Measurements from ENCODE around the gene SBF1. TPM values are rescaled to one million over a fixed set of nuclear protein-coding genes. Genes with fewer than 3 reads are reported as not detected.
"Not testable (repeated sequence)": the region's sequence is repeated elsewhere in the genome, so short reads cannot be mapped to it uniquely, and the experiment has no call there.

Gene SBF1
- total RNA-seq, 1 donor, result 75.1 TPM

DNA sequence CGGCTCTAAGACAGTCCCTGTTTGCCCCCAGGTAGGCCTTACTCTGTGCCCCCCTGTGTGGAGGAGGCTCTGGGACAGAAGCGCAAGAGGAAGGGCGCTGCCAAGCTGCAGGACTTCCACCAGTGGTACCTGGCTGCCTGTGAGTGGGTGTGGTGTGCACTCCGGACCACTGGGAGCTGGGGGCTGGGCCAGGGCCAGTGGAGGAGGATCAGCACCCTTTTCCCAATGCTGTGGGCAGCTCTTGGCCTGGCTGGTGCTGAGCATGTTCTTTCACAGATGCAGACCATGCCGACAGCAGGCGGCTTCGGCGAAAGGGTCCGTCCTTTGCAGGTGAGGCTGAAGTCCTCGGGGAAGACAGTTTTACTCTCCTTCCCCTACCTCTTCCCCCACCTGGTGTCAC lies 46.9 kb upstream of the SBF1 start:
- H3K4me3 ChIP-seq (ENCODE audit: low read depth, low read length), result no peak overlapping the region
- DNase-seq (ENCODE audit: low read depth), result no peak
- TF ChIP-seq, protein P1, sequence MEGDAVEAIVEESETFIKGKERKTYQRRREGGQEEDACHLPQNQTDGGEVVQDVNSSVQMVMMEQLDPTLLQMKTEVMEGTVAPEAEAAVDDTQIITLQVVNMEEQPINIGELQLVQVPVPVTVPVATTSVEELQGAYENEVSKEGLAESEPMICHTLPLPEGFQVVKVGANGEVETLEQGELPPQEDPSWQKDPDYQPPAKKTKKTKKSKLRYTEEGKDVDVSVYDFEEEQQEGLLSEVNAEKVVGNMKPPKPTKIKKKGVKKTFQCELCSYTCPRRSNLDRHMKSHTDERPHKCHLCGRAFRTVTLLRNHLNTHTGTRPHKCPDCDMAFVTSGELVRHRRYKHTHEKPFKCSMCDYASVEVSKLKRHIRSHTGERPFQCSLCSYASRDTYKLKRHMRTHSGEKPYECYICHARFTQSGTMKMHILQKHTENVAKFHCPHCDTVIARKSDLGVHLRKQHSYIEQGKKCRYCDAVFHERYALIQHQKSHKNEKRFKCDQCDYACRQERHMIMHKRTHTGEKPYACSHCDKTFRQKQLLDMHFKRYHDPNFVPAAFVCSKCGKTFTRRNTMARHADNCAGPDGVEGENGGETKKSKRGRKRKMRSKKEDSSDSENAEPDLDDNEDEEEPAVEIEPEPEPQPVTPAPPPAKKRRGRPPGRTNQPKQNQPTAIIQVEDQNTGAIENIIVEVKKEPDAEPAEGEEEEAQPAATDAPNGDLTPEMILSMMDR (IDR thresholded peaks at IDR 0.05; ENCODE audit: insufficient read depth, low read depth, low read length), result no peak

DNA sequence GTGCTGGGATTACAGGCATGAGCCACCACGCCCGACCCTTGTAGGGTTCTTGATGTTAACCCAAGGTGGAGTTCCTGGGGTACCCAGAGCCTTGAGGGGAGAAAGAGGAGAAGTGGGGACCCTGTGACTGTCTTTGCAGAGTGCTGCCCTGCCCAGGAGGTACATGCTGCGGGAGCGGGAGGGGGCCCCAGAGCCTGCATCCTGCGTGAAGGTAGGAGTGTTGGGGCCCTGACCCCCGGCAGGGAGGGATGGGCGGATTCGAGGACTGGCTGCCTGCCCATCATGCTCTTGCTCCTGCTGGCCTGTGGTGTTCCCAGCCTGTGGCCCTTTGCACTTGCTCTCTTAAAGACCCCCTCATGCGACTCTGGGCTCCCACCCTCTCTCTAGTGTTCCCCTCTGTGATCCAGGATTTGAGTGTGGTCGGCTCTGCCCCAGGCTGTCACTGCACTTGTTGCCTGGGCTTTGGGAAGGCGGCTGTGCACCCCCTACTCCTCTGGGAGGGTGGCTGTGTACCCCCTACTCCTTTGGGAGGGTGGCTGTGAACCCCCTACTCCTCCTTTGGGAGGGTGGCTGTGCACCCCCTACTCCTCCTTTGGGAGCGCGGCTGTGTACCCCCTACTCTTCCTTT lies 46.1 kb upstream of the SBF1 start:
- H3K4me3 ChIP-seq (ENCODE audit: low read depth, low read length), result no peak overlapping the region
- DNase-seq (ENCODE audit: low read depth), result no peak
- TF ChIP-seq, protein P1 (IDR thresholded peaks at IDR 0.05; ENCODE audit: insufficient read depth, low read depth, low read length), result no peak

DNA sequence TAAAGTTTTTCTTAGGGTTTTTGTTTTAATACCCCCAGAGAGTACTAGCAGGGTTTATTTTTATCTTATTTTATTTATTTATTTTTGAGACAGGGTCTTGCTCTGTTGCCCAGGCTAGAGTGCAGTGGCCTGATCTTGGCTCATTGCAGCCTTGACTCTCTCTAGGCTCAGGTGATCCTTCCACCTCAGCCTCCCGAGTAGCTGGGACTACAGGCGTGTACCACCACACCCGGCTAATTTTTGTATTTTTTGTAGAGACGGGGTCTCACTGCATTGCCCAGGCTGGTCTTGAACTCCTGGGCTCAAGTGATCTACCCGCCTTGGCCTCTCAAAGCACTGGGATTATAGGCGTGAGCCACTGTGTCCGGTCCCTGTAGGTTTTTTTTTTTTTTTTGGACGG lies 45.3 kb upstream of the SBF1 start:
- not testable (repeated sequence) for H3K4me3 ChIP-seq (ENCODE audit: low read depth, low read length)

DNA sequence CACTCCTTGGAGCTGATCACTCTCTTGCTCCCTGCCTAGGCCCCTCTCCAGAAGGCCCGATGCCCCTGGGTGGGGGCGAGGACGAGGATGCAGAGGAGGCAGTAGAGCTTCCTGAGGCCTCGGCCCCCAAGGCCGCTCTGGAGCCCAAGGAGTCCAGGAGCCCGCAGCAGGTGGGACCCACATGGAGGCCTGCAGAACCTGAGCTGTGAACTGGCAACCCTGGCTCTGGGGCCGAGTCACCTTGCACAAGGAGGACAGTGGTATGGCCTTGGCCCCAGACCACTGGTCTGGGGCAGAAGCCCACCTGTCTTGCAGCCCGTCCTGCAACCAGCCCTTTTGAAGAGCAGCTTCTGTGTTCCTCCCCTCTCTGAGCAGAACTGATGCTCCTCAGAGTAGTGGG lies 44.3 kb upstream of the SBF1 start:
- DNase-seq (ENCODE audit: low read depth), result no peak

More for the DNA sequence above, 45.3 kb upstream of the SBF1 start:
- DNase-seq (ENCODE audit: low read depth), result not testable (repeated sequence)

DNA sequence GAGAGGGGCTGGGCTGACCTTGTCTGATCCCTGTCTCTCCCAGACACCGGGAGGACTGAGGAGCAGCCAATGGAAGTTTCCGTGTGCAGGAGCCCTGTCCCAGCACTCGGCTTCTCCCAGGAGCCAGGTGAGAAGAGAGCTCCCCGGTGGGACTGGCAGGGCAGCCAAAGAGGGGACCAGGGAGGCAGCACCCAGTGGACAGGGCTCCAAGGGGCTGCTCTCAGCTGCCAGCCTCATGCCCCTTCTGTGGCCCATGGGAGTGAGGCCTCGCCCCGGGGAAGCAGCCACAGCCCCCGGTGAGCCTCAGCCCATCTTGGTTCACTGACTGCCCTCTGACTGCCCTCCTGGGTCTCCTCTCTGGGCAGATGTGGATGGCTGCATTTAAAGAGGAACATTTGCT lies 43.8 kb upstream of the SBF1 start:
- no peak for DNase-seq (ENCODE audit: low read depth)
- no peak overlapping the region for H3K4me3 ChIP-seq (ENCODE audit: low read depth, low read length)
- TF ChIP-seq, protein P1 (IDR thresholded peaks at IDR 0.05; ENCODE audit: insufficient read depth, low read depth, low read length), result no peak

More for the DNA sequence above, 44.3 kb upstream of the SBF1 start:
- no peak overlapping the region for H3K4me3 ChIP-seq (ENCODE audit: low read depth, low read length)
- TF ChIP-seq, protein P1 (IDR thresholded peaks at IDR 0.05; ENCODE audit: insufficient read depth, low read depth, low read length), result no peak

DNA sequence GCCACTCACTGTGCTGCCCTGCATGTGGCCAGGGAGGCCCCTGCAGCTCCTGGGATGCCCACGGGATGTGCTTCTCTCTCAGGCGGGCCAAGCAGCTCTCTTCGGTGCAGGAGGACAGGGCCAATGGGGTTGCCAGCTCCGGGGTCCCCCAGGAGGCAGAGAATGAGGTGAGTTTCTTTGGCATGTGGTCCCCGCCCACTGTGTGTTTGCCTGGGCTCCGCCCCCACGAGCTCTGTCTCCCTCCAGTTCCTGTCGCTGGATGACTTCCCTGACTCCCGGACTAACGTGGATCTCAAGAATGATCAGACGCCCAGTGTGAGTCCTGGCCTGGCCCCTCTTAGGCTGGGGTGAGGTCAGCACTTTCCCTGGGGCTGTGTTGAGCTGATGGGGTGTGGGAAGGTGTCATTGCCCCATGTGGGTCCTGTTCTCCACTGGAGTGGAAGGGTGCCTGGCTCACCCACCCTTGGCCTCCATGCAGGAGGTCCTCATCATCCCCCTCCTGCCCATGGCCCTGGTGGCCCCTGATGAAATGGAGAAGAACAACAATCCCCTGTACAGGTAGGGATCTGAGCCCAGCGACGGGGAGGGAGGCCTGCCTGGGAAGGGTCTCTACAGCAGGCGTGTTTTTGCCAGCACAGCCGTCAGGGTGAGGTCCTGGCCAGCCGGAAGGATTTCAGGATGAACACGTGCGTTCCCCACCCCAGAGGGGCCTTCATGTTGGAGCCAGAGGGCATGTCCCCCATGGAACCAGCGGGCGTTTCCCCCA lies 42.8 kb upstream of the SBF1 start:
- TF ChIP-seq, protein P1 (IDR thresholded peaks at IDR 0.05; ENCODE audit: insufficient read depth, low read depth, low read length), result no peak
- no peak overlapping the region for H3K4me3 ChIP-seq (ENCODE audit: low read depth, low read length)
- DNase-seq (ENCODE audit: low read depth), result no peak

DNA sequence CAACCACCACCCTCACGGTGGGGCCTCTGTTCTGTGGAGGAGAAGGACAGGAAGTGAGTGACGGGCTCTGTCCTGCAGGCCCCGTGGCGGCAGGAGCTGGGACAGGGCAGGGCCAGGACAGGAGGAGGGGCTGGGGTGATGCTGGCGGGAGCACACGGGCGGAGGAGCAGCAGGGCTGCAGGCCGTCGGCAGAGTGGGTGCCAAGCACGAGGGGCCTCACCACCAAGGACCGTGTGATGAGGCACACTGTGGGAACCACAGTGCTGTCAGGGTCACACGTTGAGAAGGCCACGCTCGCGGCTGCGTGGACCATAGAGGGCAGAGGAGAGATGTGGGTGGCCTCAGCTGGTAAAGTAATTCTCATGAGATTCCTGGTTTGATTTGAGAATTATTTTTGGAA lies 42.1 kb upstream of the SBF1 start:
- DNase-seq (ENCODE audit: low read depth), result no peak
- no peak overlapping the region for H3K4me3 ChIP-seq (ENCODE audit: low read depth, low read length)
- TF ChIP-seq, protein P1 (IDR thresholded peaks at IDR 0.05; ENCODE audit: insufficient read depth, low read depth, low read length), result no peak
